ENCODE measurements around the gene EVPL. TPM values are rescaled to one million over a fixed set of nuclear protein-coding genes. Genes with fewer than 3 reads are reported as not detected.

EVPL gene
- total RNA-seq, 1 experiment from 2014 or later = 1.3 TPM

- Mint-ChIP-seq H3K27ac (peak within 1 kb of the TSS; percentile 68; the same call in 1 of the 2 replicates), H3K4me1 (peaks cover 14% of the 10 kb centered on the region), H3K9me3 (no peaks in the 10 kb centered on the region), H3K27me3 (ENCODE audit: low read depth) (no peaks in the 10 kb centered on the region), H3K4me3 (no peak within 1 kb of the TSS), H3K36me3 (no peaks in the 10 kb centered on the region)
- ChIA-PET CTCF (interaction anchor here (0.5 to 6.0 kb wide), 52 partner anchors 10 to 397 kb away, joined by 3 to 112 read pairs (median 5); partner anchors contain the start of genes ACOX1, FBF1, GALR2 and MRPL38), POLR2A (no interaction called here)
- ATAC-seq (peak; percentile 4; the same call in 1 of the 2 replicates), DNase-seq (ENCODE audit: low spot score) (no peak)
- TF ChIP-seq IRF2 (CRISPR knock-in tag; IDR thresholded peaks at IDR 0.05; ENCODE audit: borderline replicate concordance, low read depth) = no peak
- TF ChIP-seq SOX15 (CRISPR knock-in tag; IDR thresholded peaks at IDR 0.05) = no peak
- TF ChIP-seq NFYB (CRISPR knock-in tag; conservative IDR thresholded peaks at IDR 0.05; ENCODE audit: low read depth) = no peak
- TF ChIP-seq, protein P1, sequence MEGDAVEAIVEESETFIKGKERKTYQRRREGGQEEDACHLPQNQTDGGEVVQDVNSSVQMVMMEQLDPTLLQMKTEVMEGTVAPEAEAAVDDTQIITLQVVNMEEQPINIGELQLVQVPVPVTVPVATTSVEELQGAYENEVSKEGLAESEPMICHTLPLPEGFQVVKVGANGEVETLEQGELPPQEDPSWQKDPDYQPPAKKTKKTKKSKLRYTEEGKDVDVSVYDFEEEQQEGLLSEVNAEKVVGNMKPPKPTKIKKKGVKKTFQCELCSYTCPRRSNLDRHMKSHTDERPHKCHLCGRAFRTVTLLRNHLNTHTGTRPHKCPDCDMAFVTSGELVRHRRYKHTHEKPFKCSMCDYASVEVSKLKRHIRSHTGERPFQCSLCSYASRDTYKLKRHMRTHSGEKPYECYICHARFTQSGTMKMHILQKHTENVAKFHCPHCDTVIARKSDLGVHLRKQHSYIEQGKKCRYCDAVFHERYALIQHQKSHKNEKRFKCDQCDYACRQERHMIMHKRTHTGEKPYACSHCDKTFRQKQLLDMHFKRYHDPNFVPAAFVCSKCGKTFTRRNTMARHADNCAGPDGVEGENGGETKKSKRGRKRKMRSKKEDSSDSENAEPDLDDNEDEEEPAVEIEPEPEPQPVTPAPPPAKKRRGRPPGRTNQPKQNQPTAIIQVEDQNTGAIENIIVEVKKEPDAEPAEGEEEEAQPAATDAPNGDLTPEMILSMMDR (IDR thresholded peaks at IDR 0.05) = peak; percentile 6
Measured at GRCh38 chr17:76000755-76001521, 26.2 kb downstream of the EVPL start, which contains the start of gene CDK3. Gene CDK3 (plus strand): TSS chr17:76000855. CDS start chr17:76001426, 571 bp downstream.

DNA sequence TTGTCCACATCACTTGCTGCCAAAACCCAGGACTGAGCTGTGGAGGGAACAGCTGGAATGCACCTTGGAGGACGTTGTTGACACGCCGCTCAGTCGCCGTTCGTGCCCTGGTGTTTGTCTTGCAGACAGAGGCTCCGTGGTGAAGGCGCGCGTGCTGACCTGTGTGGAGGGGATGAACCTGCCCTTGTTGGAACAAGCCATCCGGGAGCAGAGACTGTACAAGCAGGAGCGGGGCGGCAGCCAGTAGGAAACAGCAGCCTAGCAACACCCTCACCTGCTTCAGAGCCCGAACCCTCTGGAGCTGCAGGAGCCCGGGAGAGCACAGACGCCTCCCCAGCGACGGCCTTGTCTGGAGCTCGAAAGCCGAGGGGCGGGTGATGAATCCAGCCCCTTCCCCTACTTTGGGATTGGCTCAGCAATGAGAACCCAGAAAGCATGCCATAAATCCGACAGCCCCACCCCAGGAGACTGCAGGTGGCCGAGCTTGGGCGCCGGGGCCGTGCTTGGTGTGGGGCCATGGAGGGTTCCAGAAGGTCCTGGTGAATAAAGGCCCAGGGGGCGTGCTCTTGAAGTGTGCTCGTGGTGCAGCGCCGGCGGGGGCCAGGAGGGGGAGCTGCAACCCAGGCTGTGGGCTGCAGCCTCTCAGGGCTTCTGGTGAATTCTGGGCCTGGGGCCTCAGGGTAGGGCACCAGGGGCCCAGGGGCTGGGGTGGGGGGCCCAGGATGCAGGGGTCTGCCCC is 26.9 kb downstream of the EVPL start:
- Mint-ChIP-seq H3K9me3 (no peaks in the 10 kb centered on the region), H3K27ac (no peak overlapping the region; the same call in 1 of the 2 replicates), H3K4me1 (peaks cover 14% of the 10 kb centered on the region), H3K4me3 (no peak overlapping the region), H3K36me3 (no peaks in the 10 kb centered on the region), H3K27me3 (ENCODE audit: low read depth) (no peaks in the 10 kb centered on the region)
- POLR2A ChIA-PET = no interaction called here
- ATAC-seq (peak; percentile 92), DNase-seq (ENCODE audit: low spot score) (peak; percentile 90)
- CTCF ChIA-PET = interaction anchor here (0.5 to 6.0 kb wide), 58 partner anchors 9 to 397 kb away, joined by 3 to 112 read pairs (median 4); partner anchors contain the start of genes ACOX1, FBF1, GALR2 and MRPL38
- TF ChIP-seq SMAD3 (CRISPR knock-in tag; IDR thresholded peaks at IDR 0.05; ENCODE audit: borderline replicate concordance) = no peak
- TF ChIP-seq ZNF219 (CRISPR knock-in tag; IDR thresholded peaks at IDR 0.05; ENCODE audit: borderline replicate concordance) = no peak
- no peak for TF ChIP-seq SMAD4 (CRISPR knock-in tag; IDR thresholded peaks at IDR 0.05)
- peak; percentile 58; the same call in 1 of the 2 replicates for TF ChIP-seq GABPB1 (CRISPR knock-in tag; IDR thresholded peaks at IDR 0.05)
- TF ChIP-seq, protein P1 (IDR thresholded peaks at IDR 0.05) = peak; percentile 81
- TF ChIP-seq HMGXB4 (CRISPR knock-in tag; IDR thresholded peaks at IDR 0.05) = 0 out of 2 replicates have a peak, but pooled peaks have one; percentile 12
- TF ChIP-seq TP53 (CRISPR knock-in tag; IDR thresholded peaks at IDR 0.05) = no peak
- peak; percentile 66; the same call in 1 of the 2 replicates for TF ChIP-seq ETV6 (CRISPR knock-in tag; IDR thresholded peaks at IDR 0.05)
- TF ChIP-seq ATF2 (CRISPR knock-in tag; IDR thresholded peaks at IDR 0.05; ENCODE audit: borderline replicate concordance, low read depth) = no peak
- TF ChIP-seq ZNF671 (CRISPR knock-in tag; IDR thresholded peaks at IDR 0.05) = no peak
- TF ChIP-seq TEAD1 (CRISPR knock-in tag; IDR thresholded peaks at IDR 0.05) = no peak
- TF ChIP-seq ZBTB21 (CRISPR knock-in tag; IDR thresholded peaks at IDR 0.05; ENCODE audit: borderline replicate concordance) = no peak
- TF ChIP-seq ZNF121 (CRISPR knock-in tag; IDR thresholded peaks at IDR 0.05) = no peak
- TF ChIP-seq, protein P2, sequence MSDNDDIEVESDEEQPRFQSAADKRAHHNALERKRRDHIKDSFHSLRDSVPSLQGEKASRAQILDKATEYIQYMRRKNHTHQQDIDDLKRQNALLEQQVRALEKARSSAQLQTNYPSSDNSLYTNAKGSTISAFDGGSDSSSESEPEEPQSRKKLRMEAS (CRISPR knock-in tag; IDR thresholded peaks at IDR 0.05) = peak; percentile 61; the same call in 1 of the 2 replicates
- TF ChIP-seq, protein P3, sequence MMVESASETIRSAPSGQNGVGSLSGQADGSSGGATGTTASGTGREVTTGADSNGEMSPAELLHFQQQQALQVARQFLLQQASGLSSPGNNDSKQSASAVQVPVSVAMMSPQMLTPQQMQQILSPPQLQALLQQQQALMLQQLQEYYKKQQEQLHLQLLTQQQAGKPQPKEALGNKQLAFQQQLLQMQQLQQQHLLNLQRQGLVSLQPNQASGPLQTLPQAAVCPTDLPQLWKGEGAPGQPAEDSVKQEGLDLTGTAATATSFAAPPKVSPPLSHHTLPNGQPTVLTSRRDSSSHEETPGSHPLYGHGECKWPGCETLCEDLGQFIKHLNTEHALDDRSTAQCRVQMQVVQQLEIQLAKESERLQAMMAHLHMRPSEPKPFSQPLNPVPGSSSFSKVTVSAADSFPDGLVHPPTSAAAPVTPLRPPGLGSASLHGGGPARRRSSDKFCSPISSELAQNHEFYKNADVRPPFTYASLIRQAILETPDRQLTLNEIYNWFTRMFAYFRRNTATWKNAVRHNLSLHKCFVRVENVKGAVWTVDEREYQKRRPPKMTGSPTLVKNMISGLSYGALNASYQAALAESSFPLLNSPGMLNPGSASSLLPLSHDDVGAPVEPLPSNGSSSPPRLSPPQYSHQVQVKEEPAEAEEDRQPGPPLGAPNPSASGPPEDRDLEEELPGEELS (CRISPR knock-in tag; IDR thresholded peaks at IDR 0.05) = peak; percentile 35; the same call in 1 of the 2 replicates
- TF ChIP-seq FOXP1 (CRISPR knock-in tag; IDR thresholded peaks at IDR 0.05; ENCODE audit: borderline replicate concordance) = no peak
- no peak for TF ChIP-seq ATF3 (CRISPR knock-in tag; conservative IDR thresholded peaks at IDR 0.05)

Data from WTC11 (cell line).